Measurements from ENCODE around the gene CADM1. TPM values are rescaled to one million over a fixed set of nuclear protein-coding genes. Genes with fewer than 3 reads are reported as not detected.

The CADM1 gene
- total RNA-seq, 1 experiment from 2014 or later, result 0.79 TPM

DNA sequence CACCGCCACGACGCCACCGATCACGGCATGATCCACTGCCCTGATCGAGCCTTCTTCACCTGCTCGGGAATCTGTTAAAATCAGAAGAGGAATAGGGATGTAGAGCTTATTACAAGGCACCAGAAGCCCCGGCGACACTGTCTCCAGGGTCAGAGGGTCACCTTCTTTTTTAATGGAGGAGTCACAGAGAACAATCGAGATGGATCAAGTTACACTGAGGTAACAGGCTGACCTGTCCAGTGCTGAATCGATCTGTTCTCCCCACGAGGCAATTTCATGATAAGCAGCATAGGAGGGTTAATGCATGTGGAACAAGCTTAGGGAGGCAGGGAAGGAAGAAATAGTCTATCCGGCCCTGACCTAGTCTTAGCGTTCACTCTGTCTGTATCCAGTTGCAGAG lies 325.5 kb downstream of the CADM1 start (continued):
- TF ChIP-seq, protein P1, sequence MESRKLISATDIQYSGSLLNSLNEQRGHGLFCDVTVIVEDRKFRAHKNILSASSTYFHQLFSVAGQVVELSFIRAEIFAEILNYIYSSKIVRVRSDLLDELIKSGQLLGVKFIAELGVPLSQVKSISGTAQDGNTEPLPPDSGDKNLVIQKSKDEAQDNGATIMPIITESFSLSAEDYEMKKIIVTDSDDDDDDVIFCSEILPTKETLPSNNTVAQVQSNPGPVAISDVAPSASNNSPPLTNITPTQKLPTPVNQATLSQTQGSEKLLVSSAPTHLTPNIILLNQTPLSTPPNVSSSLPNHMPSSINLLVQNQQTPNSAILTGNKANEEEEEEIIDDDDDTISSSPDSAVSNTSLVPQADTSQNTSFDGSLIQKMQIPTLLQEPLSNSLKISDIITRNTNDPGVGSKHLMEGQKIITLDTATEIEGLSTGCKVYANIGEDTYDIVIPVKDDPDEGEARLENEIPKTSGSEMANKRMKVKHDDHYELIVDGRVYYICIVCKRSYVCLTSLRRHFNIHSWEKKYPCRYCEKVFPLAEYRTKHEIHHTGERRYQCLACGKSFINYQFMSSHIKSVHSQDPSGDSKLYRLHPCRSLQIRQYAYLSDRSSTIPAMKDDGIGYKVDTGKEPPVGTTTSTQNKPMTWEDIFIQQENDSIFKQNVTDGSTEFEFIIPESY (IDR thresholded peaks at IDR 0.05; ENCODE audit: extremely low read depth, insufficient replicate concordance, low read length), result no peak
- TF ChIP-seq POLR2AphosphoS5 (IDR thresholded peaks at IDR 0.05; ENCODE audit: low read depth, low read length) (no peak), CEBPB (IDR thresholded peaks at IDR 0.05; ENCODE audit: low read depth) (no peak), EGR1 (IDR thresholded peaks at IDR 0.05; ENCODE audit: low read depth) (no peak), YY1 (IDR thresholded peaks at IDR 0.05; ENCODE audit: extremely low read depth, insufficient replicate concordance, low read depth, low read length) (no peak), FOSL1 (IDR thresholded peaks at IDR 0.05; ENCODE audit: low read depth) (no peak)

DNA sequence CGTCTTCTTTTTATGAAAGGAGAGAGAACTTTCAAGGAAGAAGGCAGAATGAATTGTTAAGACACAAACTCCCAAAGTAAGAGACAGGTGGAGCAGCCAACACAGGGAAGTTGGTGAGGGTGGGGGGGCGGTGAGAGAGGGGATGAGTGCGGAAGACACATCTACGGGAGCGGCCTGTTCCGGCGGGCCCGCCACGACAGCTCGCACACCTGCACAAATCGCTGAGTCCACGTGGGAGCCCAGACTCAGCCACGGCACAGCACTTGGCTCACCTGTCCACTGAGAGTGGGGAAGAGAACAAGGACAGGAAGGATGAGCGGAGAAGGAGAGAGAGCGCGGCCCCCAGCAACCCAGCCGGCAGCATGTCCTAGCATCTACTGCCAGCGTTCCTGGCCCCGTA lies 331.1 kb downstream of the CADM1 start:
- no peaks in the 10 kb centered on the region for H3K9me2 ChIP-seq (ENCODE audit: insufficient read depth)
- DNase-seq (ENCODE audit: low read depth, low spot score) (no peak), ATAC-seq (no peak)
- H4K20me1 ChIP-seq (ENCODE audit: insufficient read depth), result no peaks in the 10 kb centered on the region
- no peaks in the 10 kb centered on the region for H3K4me1 ChIP-seq (ENCODE audit: control insufficient read depth in 1 of 2, insufficient read depth in 2 of 2, low read length in 2 of 2)
- no TSS peak for BruUV-seq (replicated peaks)
- no peaks in the 10 kb centered on the region for H3K9me3 ChIP-seq (ENCODE audit: control insufficient read depth in 1 of 2, insufficient read depth in 1 of 2, low read depth in 1 of 2, low read length in 2 of 2)
- no peak overlapping the region for H3K4me3 ChIP-seq (replicated peaks in 1 of 2; ENCODE audit: low read depth in 1 of 2, low read length in 2 of 2)
- no peak overlapping the region for H3K27ac ChIP-seq (ENCODE audit: low read depth, low read length)
- intact Hi-C loops (cut with micrococcal nuclease), result no loop called here
- H3K27me3 ChIP-seq (ENCODE audit: insufficient read depth, low read length), result no peaks in the 10 kb centered on the region
- RAD21 ChIA-PET (ENCODE audit: low non-redundant PET in 1 of 2, low total read pairs in 2 of 2, uncharacterized antibody in 2 of 2, unreplicated experiment in 2 of 2), result no interaction called here
- TF ChIP-seq SRF (IDR thresholded peaks at IDR 0.05; ENCODE audit: low read depth), result no peak
- no peak for TF ChIP-seq POLR2A (IDR thresholded peaks at IDR 0.05; ENCODE audit: borderline replicate concordance, extremely low read depth, insufficient read depth, insufficient read length)
- no peak for TF ChIP-seq ZFX (IDR thresholded peaks at IDR 0.05)
- TF ChIP-seq, protein P1 (IDR thresholded peaks at IDR 0.05; ENCODE audit: extremely low read depth, insufficient replicate concordance, low read length), result no peak
- no peak for TF ChIP-seq FOSL1 (IDR thresholded peaks at IDR 0.05; ENCODE audit: low read depth)
- TF ChIP-seq SP1 (IDR thresholded peaks at IDR 0.05; ENCODE audit: low read depth), result no peak
- TF ChIP-seq SIN3A (IDR thresholded peaks at IDR 0.05; ENCODE audit: low read depth), result no peak
- no peak for TF ChIP-seq JUND (IDR thresholded peaks at IDR 0.05)
- TF ChIP-seq, protein P2, sequence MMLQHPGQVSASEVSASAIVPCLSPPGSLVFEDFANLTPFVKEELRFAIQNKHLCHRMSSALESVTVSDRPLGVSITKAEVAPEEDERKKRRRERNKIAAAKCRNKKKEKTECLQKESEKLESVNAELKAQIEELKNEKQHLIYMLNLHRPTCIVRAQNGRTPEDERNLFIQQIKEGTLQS (IDR thresholded peaks at IDR 0.05), result no peak
- TF ChIP-seq EZH2phosphoT487 (IDR thresholded peaks at IDR 0.05; ENCODE audit: borderline replicate concordance), result no peak
- no peak for TF ChIP-seq CBX3 (IDR thresholded peaks at IDR 0.05; ENCODE audit: low read depth)
- TF ChIP-seq YY1 (IDR thresholded peaks at IDR 0.05; ENCODE audit: extremely low read depth, insufficient replicate concordance, low read depth, low read length), result no peak
- no peak for TF ChIP-seq RAD21 (IDR thresholded peaks at IDR 0.05; ENCODE audit: low read depth)
- no peaks in the 10 kb centered on the region for H3K36me3 ChIP-seq (ENCODE audit: control insufficient read depth in 1 of 2, insufficient read depth in 2 of 2, low read length in 2 of 2)
- POLR2A ChIA-PET, result no interaction called here
- no peak overlapping the region for H3K9ac ChIP-seq (ENCODE audit: low read length)
- no peaks in the 10 kb centered on the region for H3K79me2 ChIP-seq (ENCODE audit: insufficient read depth, low read length)
- CTCF ChIA-PET, result no interaction called here
- H3K4me2 ChIP-seq (ENCODE audit: low read length), result no peak overlapping the region
- H2AFZ ChIP-seq (ENCODE audit: low read depth, low read length, poor library complexity, severe bottlenecking), result no peak overlapping the region

Data from HCT116 (cell line).